ENCODE measurements around the gene KIR2DL1. TPM values are rescaled to one million over a fixed set of nuclear protein-coding genes. Genes with fewer than 3 reads are reported as not detected.
"Not testable (repeated sequence)": the region's sequence is repeated elsewhere in the genome, so short reads cannot be mapped to it uniquely, and the experiment has no call there.

Gene KIR2DL1
- total RNA-seq, 1 donor from 2014 or later, result not detected

- not testable (repeated sequence) for DNase-seq
Observed at GRCh38 chr19:54824416-54824815, 54.8 kb downstream of the KIR2DL1 start.

- not testable (repeated sequence) for DNase-seq
Observed at GRCh38 chr19:54825326-54825725, 55.7 kb downstream of the KIR2DL1 start.

GRCh38 chr19:54828064-54828463, 58.5 kb downstream of the KIR2DL1 start:
- DNase-seq, result not testable (repeated sequence)

GRCh38 chr19:54832496-54832895, 62.9 kb downstream of the KIR2DL1 start, which contains the start of gene KIR2DS4:
Gene KIR2DS4, plus strand, starts transcription at chr19:54832676.
- not testable (repeated sequence) for DNase-seq

Small RNAs within 50 kb of the gene (small RNA-seq; reads per million reads assigned to genes)
- gene KIR3DP1, result not detected

Other genes starting within 250 kb of the KIR2DL1 start
- gene LILRA2, start 196.0 kb upstream of the KIR2DL1 start, total RNA-seq, result 0.94 TPM
- 0.16 TPM for gene LILRA1, start 176.2 kb upstream of the KIR2DL1 start, total RNA-seq
- not detected for gene LILRB1, start 139.3 kb upstream of the KIR2DL1 start, total RNA-seq
- 1.6 TPM for gene LILRB4, start 106.8 kb upstream of the KIR2DL1 start, total RNA-seq
- gene KIR3DL3, start 45.4 kb upstream of the KIR2DL1 start, total RNA-seq, result not detected
- not detected for gene KIR2DL3, start 31.3 kb upstream of the KIR2DL1 start, total RNA-seq
- not detected for gene KIR2DL4, start 33.8 kb downstream of the KIR2DL1 start, total RNA-seq
- not detected for gene KIR3DL1, start 46.7 kb downstream of the KIR2DL1 start, total RNA-seq
- not detected for gene KIR2DS4, start 62.9 kb downstream of the KIR2DL1 start, total RNA-seq
- not detected for gene KIR3DL2, start 80.7 kb downstream of the KIR2DL1 start, total RNA-seq
- not detected for gene FCAR, start 104.4 kb downstream of the KIR2DL1 start, total RNA-seq
- not detected for gene NCR1, start 136.4 kb downstream of the KIR2DL1 start, total RNA-seq
- not detected for gene NLRP7, start 177.7 kb downstream of the KIR2DL1 start, total RNA-seq
- 2.0 TPM for gene NLRP2, start 196.6 kb downstream of the KIR2DL1 start, total RNA-seq